GM19397 (cell line): ENCODE data around the gene ANGPT4.

ENCODE experiments used
- ATAC-seq: cut with Tn5 transposase; IDR thresholded peaks from one replicate; pipeline ENCODE4 v1.9.1; 2021; ENCODE audit warnings: mild to moderate bottlenecking, moderate library complexity; ENCODE audit not compliant: unreplicated experiment

ANGPT4 gene

DNA sequence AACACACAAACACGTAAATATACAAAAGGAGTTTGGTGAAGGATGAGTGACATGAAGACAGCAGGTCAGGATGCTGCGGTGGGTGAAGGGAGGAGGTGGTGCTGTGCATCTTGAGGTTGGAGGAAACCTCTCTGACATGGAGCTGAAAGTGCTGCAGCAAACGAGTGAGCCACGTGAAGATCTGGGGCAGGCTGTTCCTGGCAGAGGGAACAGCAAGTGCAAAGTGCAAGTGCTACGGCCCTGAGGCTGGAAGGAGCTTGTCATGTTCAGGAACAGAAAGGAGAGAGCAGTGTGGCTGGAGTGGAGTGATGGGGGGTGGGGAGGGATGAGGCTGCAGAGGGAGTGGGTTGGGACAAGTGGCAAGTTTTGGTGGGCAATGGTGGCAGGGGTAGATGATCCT, 24.8 kb upstream of the ANGPT4 start:
- ATAC-seq = no peak

- no peak for ATAC-seq
Observed at GRCh38 chr20:939606-940005, 23.5 kb upstream of the ANGPT4 start.

DNA sequence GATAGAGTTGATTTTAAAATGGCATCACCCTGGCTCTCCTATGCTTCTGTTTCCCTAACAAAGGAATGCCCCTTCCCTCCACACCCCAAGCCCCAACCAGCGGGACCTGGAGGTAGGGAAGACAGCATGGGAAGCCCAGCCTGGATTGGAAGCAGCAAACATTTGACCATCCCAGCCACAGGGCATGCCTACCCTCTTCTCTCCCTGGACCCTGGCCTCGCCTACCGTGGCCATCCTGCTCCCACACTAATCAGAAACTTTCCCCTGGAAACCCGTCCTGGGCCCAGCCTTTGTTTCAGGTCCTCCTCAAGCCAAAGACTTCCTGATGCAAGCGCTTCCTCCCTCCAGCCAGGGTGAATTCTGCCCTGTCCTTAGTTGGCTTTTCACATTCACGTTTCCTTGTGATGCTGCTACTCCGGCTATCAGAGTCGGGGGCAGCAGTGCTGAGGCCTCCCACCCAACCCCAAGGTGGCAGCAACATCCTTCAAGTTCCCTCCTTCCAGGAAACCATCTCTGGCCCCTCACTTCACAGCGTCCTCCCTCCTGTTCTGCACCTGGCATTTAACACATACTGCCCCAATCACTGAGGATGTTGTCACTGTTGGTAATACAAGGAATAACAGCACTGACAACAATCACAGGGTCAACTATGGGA, 18.2 kb upstream of the ANGPT4 start:
- no peak for ATAC-seq

GRCh38 chr20:933029-933428, 16.9 kb upstream of the ANGPT4 start:
- no peak for ATAC-seq

DNA sequence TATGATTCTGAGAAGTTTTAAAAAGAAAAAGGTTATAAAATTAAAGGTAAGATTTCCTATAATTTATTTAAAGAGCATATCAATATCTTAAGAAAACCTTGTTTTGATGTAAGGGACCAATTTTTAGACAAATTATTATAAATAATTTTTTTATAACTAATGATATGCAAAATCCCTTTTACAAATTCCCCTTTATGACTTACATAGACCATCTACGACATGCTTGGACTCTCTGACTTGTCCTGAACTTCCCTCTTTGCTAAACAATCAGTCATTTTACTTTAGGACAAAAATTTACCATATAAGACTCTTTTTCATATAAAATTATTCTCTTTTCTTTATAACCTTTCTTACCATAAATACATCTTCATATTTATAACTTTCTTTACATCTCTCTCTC, 15.3 kb upstream of the ANGPT4 start:
- no peak for ATAC-seq

DNA sequence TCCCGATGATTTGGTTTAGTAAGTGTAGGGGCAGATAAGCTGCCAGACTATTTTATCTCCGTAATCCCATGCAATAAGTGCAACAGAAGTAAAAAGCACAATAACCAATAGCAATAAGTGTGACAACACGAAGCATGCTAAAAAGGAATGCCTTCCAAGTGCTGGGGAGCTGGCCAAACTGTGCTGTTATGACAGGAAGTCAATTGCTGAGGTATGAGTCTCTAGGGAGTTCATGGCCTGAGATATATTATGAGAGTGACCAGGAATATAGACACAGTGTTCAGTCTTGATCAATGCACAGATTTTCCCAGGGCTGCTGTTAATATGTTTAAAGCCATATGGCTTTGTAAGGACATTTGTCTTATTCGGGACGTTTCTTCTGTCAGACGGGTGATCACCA, 10.5 kb upstream of the ANGPT4 start:
- no peak for ATAC-seq

GRCh38 chr20:925516-925915, 9.4 kb upstream of the ANGPT4 start:
- no peak for ATAC-seq

GRCh38 chr20:924639-925038, 8.5 kb upstream of the ANGPT4 start:
- no peak for ATAC-seq

DNA sequence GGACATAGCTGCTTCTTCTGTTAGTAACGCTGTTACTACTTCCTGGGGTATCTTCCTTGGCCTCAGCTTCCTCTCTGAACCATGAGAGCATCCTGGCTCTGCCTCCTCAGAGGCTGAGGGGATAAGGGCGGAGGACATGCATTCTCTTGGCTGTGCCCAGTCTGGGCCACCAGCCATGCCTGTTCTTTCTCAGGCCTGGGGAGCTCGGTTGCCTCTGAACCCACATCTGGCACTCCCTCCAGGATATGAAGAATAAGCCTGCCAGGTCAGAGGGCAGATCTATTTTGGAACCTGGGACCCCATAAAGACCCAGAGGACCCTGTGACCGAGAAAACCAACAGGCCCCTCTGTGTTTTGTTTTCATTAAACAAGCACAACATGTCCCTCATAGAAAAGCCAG, 6.6 kb upstream of the ANGPT4 start:
- no peak for ATAC-seq

- ATAC-seq = no peak
Observed at GRCh38 chr20:921068-921467, 4.9 kb upstream of the ANGPT4 start.

- no peak for ATAC-seq
Observed at GRCh38 chr20:920311-920710, 4.2 kb upstream of the ANGPT4 start.

- ATAC-seq = no peak
Observed at GRCh38 chr20:919491-919916, 3.4 kb upstream of the ANGPT4 start.

DNA sequence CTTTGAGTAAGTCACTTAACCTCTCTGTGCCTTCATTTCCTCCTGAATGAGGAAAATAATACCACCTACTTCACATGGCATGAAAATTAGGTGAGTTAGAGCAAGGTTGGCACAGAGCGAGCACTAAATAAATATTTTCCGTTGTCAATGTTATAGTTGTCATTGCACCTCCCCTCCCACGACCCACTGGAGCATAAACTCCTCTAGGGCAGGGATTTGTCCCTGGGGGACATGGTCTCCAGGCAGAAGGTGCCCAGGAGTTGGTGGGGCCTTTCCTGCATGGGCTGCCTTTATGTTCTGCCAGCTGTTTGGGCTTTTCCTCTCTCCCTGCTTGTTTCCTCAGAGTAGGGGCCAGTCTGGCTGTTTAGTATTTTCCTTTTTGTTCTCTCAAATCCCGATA, 1.3 kb upstream of the ANGPT4 start:
- no peak for ATAC-seq

GRCh38 chr20:916825-917224, 691 bp upstream of the ANGPT4 start:
- no peak for ATAC-seq

GRCh38 chr20:914727-915498, 1.2 kb downstream of the ANGPT4 start:
- ATAC-seq = no peak

- ATAC-seq = no peak
Observed at GRCh38 chr20:913306-913849, 2.8 kb downstream of the ANGPT4 start.

- ATAC-seq = no peak
Observed at GRCh38 chr20:911882-912600, 4.1 kb downstream of the ANGPT4 start.

- no peak for ATAC-seq
Observed at GRCh38 chr20:910870-911770, 5.0 kb downstream of the ANGPT4 start.

- no peak for ATAC-seq
Observed at GRCh38 chr20:910132-910869, 5.8 kb downstream of the ANGPT4 start.

- no peak for ATAC-seq
Observed at GRCh38 chr20:909641-910040, 6.5 kb downstream of the ANGPT4 start.
